HCT116 (cell line): ENCODE results near the gene TBCD. TPM values are rescaled to one million over a fixed set of nuclear protein-coding genes. Genes with fewer than 3 reads are reported as not detected.
"Not testable (repeated sequence)": the region's sequence is repeated elsewhere in the genome, so short reads cannot be mapped to it uniquely, and the experiment has no call there.

Experiments used
- ATAC-seq: fragments of 200-7000 bp; cut with Tn5 transposase; 2 replicates; pipeline ENCODE4 v1.9.1; 2020; ENCODE audit warnings: mild to moderate bottlenecking, moderate library complexity
- BruUV-seq: library from RNA; stranded (reverse); fragments of 400-500 nt; replicated peaks from 2 replicates; lab custom pipeline; 2021; lab: Mats Ljungman, UMichigan
- CTCF ChIA-PET: fragments of 300-600 bp; sonication (Branson Sonifier 250); formaldehyde crosslinking; loops from one replicate; lab custom pipeline; 2021; ENCODE audit warnings: antibody characterized with exemption; lab: Charles Lee
- POLR2A ChIA-PET: fragments of 300-600, 350-600 bp; sonication (Branson Sonifier 250); formaldehyde crosslinking; loops from one replicate; lab custom pipeline; 2021; ENCODE audit warnings: antibody characterized with exemption; lab: Charles Lee
- RAD21 ChIA-PET, 2 experiments: fragments of 300-600 bp; sonication (Branson Sonifier 250); formaldehyde crosslinking; loops; one replicate each; lab custom pipeline; 2023; ENCODE audit warnings: low total read pairs in 2 of 2; ENCODE audit not compliant: uncharacterized antibody in 2 of 2, unreplicated experiment in 2 of 2, low non-redundant PET in 1 of 2; lab: Charles Lee
- DNase-seq: peaks from one replicate; pipeline ENCODE4 v3.0.0-alpha.2; 2010; ENCODE audit warnings: low read depth, low spot score
- H2AFZ ChIP-seq: fragments of 200-600 bp; shearing (Covaris generic), sonication (generic); 2 replicates; pipeline ENCODE4 v1.6.1; 2017; ENCODE audit warnings: low read depth, mixed run types, mixed read lengths, antibody characterized with exemption, low read length; ENCODE audit not compliant: poor library complexity, severe bottlenecking
- H3K27ac ChIP-seq: 2 replicates; pipeline ENCODE4 v1.5.1; 2012; ENCODE audit warnings: low read depth, low read length
- H3K27me3 ChIP-seq: fragments of 200-600 bp; sonication (generic); 2 replicates; pipeline ENCODE4 v1.6.1; 2016; ENCODE audit warnings: mixed run types, low read length, mixed read lengths; ENCODE audit not compliant: insufficient read depth
- H3K36me3 ChIP-seq, 2 experiments: fragments of 200-500 bp in 1 of 2; fragments of 200-600 bp in 1 of 2; sonication (Bioruptor generic) in 1 of 2; sonication (generic) in 1 of 2; 2 replicates each; pipeline versions ENCODE4 v1.5.1 to v1.6.1; 2014 to 2016; ENCODE audit warnings: low read length in 2 of 2, inconsistent platforms in 1 of 2, mixed read lengths in 1 of 2, mixed run types in 1 of 2; ENCODE audit not compliant: insufficient read depth in 2 of 2, control insufficient read depth in 1 of 2
- H3K4me1 ChIP-seq, 2 experiments: fragments of 200-600 bp in 1 of 2; sonication (generic) in 1 of 2; 2 replicates each; pipeline versions ENCODE4 v1.5.1 to v1.6.1; 2012 to 2017; ENCODE audit warnings: low read length in 2 of 2, inconsistent platforms in 1 of 2, mild to moderate bottlenecking in 1 of 2, mixed read lengths in 1 of 2, mixed run types in 1 of 2, moderate library complexity in 1 of 2; ENCODE audit not compliant: insufficient read depth in 2 of 2, control insufficient read depth in 1 of 2
- H3K4me2 ChIP-seq: fragments of 200-600 bp; sonication (generic); 2 replicates; pipeline ENCODE4 v1.6.1; 2017; ENCODE audit warnings: mixed run types, low read length, mixed read lengths
- H3K4me3 ChIP-seq, 2 experiments: fragments of 200-600 bp in 1 of 2; sonication (generic) in 1 of 2; replicated peaks in 1 of 2; 2 replicates each; pipeline ENCODE4 v1.5.1; 2011 to 2016; ENCODE audit warnings: low read length in 2 of 2, control low read depth in 1 of 2, low read depth in 1 of 2, mild to moderate bottlenecking in 1 of 2, mixed read lengths in 1 of 2, mixed run types in 1 of 2
- H3K79me2 ChIP-seq: fragments of 200-600 bp; sonication (generic); 2 replicates; pipeline ENCODE4 v1.6.1; 2017; ENCODE audit warnings: mild to moderate bottlenecking, mixed run types, low read length, moderate library complexity, mixed read lengths; ENCODE audit not compliant: insufficient read depth
- H3K9ac ChIP-seq: fragments of 200-600 bp; sonication (generic); 2 replicates; pipeline ENCODE4 v1.6.1; 2016; ENCODE audit warnings: low read length, mixed read lengths
- H3K9me2 ChIP-seq: fragments of 200-600 bp; sonication (generic), shearing (Covaris generic); 2 replicates; pipeline ENCODE4 v1.6.1; 2017; ENCODE audit warnings: mixed run types, mild to moderate bottlenecking, moderate library complexity; ENCODE audit not compliant: insufficient read depth
- H3K9me3 ChIP-seq, 2 experiments: fragments of 200-500 bp in 1 of 2; fragments of 200-600 bp in 1 of 2; sonication (Bioruptor generic) in 1 of 2; sonication (generic) in 1 of 2; 2 replicates each; pipeline ENCODE4 v1.6.1; 2014 to 2017; ENCODE audit warnings: low read length in 2 of 2, mixed read lengths in 2 of 2, inconsistent platforms in 1 of 2, low read depth in 1 of 2, mild to moderate bottlenecking in 1 of 2, mixed run types in 1 of 2, moderate library complexity in 1 of 2; ENCODE audit not compliant: control insufficient read depth in 1 of 2, insufficient read depth in 1 of 2
- H4K20me1 ChIP-seq: fragments of 200-600 bp; sonication (generic), shearing (Covaris generic); 2 replicates; pipeline ENCODE4 v1.6.1; 2017; ENCODE audit warnings: mixed run types, mild to moderate bottlenecking, moderate library complexity; ENCODE audit not compliant: insufficient read depth
- CEBPB ChIP-seq: IDR thresholded peaks from 2 replicates; pipeline ENCODE4 v1.6.1; 2012; ENCODE audit warnings: low read depth
- CTCF ChIP-seq, 3 experiments: fragments of 200-600 bp in 1 of 3; sonication (generic) in 1 of 3; IDR thresholded peaks in 2 of 3; conservative IDR thresholded peaks in 1 of 3; 2 replicates each; pipeline ENCODE4 v1.5.1; 2012 to 2017; ENCODE audit warnings: low read depth in 2 of 3, low read length in 2 of 3, antibody characterized with exemption in 1 of 3, borderline replicate concordance in 1 of 3, control low read depth in 1 of 3, mild to moderate bottlenecking in 1 of 3, mixed read lengths in 1 of 3, mixed run types in 1 of 3, moderate library complexity in 1 of 3; ENCODE audit not compliant: insufficient read depth in 1 of 3
- RAD21 ChIP-seq: IDR thresholded peaks from 2 replicates; pipeline ENCODE4 v1.6.1; 2012; ENCODE audit warnings: low read depth, mild to moderate bottlenecking
- TCF7L2 ChIP-seq: IDR thresholded peaks from 2 replicates; pipeline ENCODE4 v1.7.0; 2011; ENCODE audit warnings: borderline replicate concordance, inconsistent platforms; ENCODE audit not compliant: insufficient read depth, insufficient read length; ENCODE audit errors: extremely low read depth
- ZBTB33 ChIP-seq: IDR thresholded peaks from 2 replicates; pipeline ENCODE4 v1.6.1; 2011; ENCODE audit warnings: mild to moderate bottlenecking, low read length, moderate library complexity; ENCODE audit not compliant: insufficient replicate concordance; ENCODE audit errors: extremely low read depth
- intact Hi-C: fragments of 100-400 bp; cut with micrococcal nuclease; formaldehyde crosslinking; loops from 2 replicates; pipeline ENCODE4 v1.10.0; 2022
- total RNA-seq: library from RNA; stranded (reverse); gene quantifications from one replicate; pipeline ENCODE4 v1.2.1, GENCODE V29; 2021; ENCODE audit not compliant: unreplicated experiment

Gene TBCD
- total RNA-seq, 1 experiment from 2014 or later, result 152 TPM

DNA sequence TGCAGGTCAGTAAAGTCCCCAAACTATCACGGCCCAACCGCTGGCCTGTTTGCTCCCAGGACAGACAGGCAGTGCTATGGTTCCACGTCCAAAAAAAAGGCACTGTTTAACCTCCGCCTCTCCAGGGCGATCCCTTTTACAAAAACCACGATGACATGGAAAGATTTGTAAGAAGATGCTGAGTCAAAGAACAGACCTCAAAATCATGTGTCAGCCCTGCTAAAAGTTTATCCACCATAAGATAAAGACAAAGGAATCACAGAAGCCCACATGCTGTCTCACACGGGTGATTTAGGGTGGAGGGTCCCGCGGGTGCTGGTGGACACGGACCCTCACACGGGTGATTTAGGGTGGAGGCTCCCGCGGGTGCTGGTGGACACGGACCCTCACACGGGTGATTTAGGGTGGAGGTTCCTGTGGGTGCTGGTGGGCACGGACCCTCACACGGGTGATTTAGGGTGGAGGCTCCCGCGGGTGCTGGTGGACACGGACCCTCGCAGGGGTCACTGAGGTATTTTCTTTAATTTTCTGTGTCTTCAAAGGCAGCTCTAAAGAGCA is 210.4 kb downstream of the TBCD start:
- TF ChIP-seq ZBTB33, result no peak
- no peak for TF ChIP-seq TCF7L2
- Histone ChIP-seq H3K27me3 (no peaks in the 10 kb centered on the region), H3K4me3 (no peak overlapping the region), H3K79me2 (no peaks in the 10 kb centered on the region), H3K4me2 (no peak overlapping the region), H3K36me3 (peaks cover 0 to 8% of the 10 kb centered on the region in 2 experiments; a peak in 2 of 4 replicates), H3K27ac (no peak overlapping the region), H3K4me1 (no peaks in the 10 kb centered on the region), H3K9ac (no peak overlapping the region), H4K20me1 (no peaks in the 10 kb centered on the region), H3K9me3 (no peaks in the 10 kb centered on the region), H2AFZ (no peak overlapping the region), H3K9me2 (no peaks in the 10 kb centered on the region)
- no TSS peak for BruUV-seq
- CTCF ChIA-PET, result no interaction called here
- DNase-seq (no peak), ATAC-seq (no peak)
- POLR2A ChIA-PET, result no interaction called here
- intact Hi-C loops, result no loop called here
- RAD21 ChIA-PET, result no interaction called here

GRCh38 chr17:82963104-82963950 is 211.5 kb downstream of the TBCD start:
- no peak overlapping the region for H3K9ac ChIP-seq
- BruUV-seq, result no TSS peak
- ChIA-PET RAD21 (no interaction called here), CTCF (no interaction called here), POLR2A (no interaction called here)
- TF ChIP-seq CEBPB (no peak), CTCF (IDR thresholded peaks at IDR 0.05 in 2 of 3, conservative IDR thresholded peaks at IDR 0.05 in 1 of 3; ENCODE audit: borderline replicate concordance in 1 of 3, insufficient read depth in 1 of 3, low read depth in 2 of 3, low read length in 2 of 3) (peak; percentile 21 to 53 (median 28); a peak in 3 of 6 replicates), RAD21 (peak; percentile 51)
- H3K27ac ChIP-seq, result no peak overlapping the region
- no peaks in the 10 kb centered on the region for H3K9me2 ChIP-seq
- no peak overlapping the region for H3K4me3 ChIP-seq
- no peaks in the 10 kb centered on the region for H3K27me3 ChIP-seq
- ATAC-seq (no peak), DNase-seq (no peak)
- peaks cover 0 to 8% of the 10 kb centered on the region in 2 experiments; a peak in 2 of 4 replicates for H3K36me3 ChIP-seq
- no peaks in the 10 kb centered on the region for H3K9me3 ChIP-seq
- no peaks in the 10 kb centered on the region for H3K79me2 ChIP-seq
- intact Hi-C loops, result no loop called here
- H2AFZ ChIP-seq, result no peak overlapping the region
- no peaks in the 10 kb centered on the region for H4K20me1 ChIP-seq
- H3K4me1 ChIP-seq, result no peaks in the 10 kb centered on the region
- H3K4me2 ChIP-seq, result no peak overlapping the region

GRCh38 chr17:82964451-82964850 is 212.6 kb downstream of the TBCD start:
- DNase-seq, ATAC-seq, CTCF ChIA-PET: not testable (repeated sequence)

More at GRCh38 chr17:82964451-82964850, 212.6 kb downstream of the TBCD start:
- H4K20me1 ChIP-seq, H3K27ac ChIP-seq, H3K9me3 ChIP-seq, H3K9me2 ChIP-seq, H3K9ac ChIP-seq, H3K79me2 ChIP-seq, BruUV-seq, POLR2A ChIA-PET, intact Hi-C loops, H3K4me2 ChIP-seq, H3K4me1 ChIP-seq, H3K27me3 ChIP-seq, RAD21 ChIA-PET, H3K36me3 ChIP-seq, H2AFZ ChIP-seq, H3K4me3 ChIP-seq: not testable (repeated sequence)
